Non-pigmented ciliary epithelial cell (primary cell): ENCODE measurements around the gene TMOD2.

Source experiments
- DNase-seq: peaks from one replicate; pipeline ENCODE4 v3.0.0-alpha.2; 2010; ENCODE audit warnings: low read depth

TMOD2 gene

GRCh38 chr15:51825698-51826097 lies 74.3 kb downstream of the TMOD2 start:
- DNase-seq = no peak

GRCh38 chr15:51828621-51829375 lies 77.4 kb downstream of the TMOD2 start:
- DNase-seq = no peak

GRCh38 chr15:51829376-51830275 lies 78.2 kb downstream of the TMOD2 start, which contains the start of gene TMOD3:
TSS of gene TMOD3 (plus strand) at chr15:51829653. CDS start at chr15:51862885, 33,232 bp downstream.
- DNase-seq = peak; percentile 48

- DNase-seq = no peak
Measured at GRCh38 chr15:51830276-51830806, 78.9 kb downstream of the TMOD2 start.

GRCh38 chr15:51833772-51834171 lies 82.4 kb downstream of the TMOD2 start:
- DNase-seq = no peak

- DNase-seq = no peak
Measured at GRCh38 chr15:51837792-51838251, 86.4 kb downstream of the TMOD2 start.

GRCh38 chr15:51838270-51838669 lies 86.9 kb downstream of the TMOD2 start:
- no peak for DNase-seq

- no peak for DNase-seq
Measured at GRCh38 chr15:51840692-51841091, 89.3 kb downstream of the TMOD2 start.

- DNase-seq = no peak
Measured at GRCh38 chr15:51841406-51842040, 90.1 kb downstream of the TMOD2 start.

- DNase-seq = no peak
Measured at GRCh38 chr15:51842265-51842664, 90.9 kb downstream of the TMOD2 start.

GRCh38 chr15:51842852-51843737 lies 91.7 kb downstream of the TMOD2 start:
- DNase-seq = no peak

- no peak for DNase-seq
Measured at GRCh38 chr15:51844747-51845426, 93.5 kb downstream of the TMOD2 start.

GRCh38 chr15:51846066-51846462 lies 94.7 kb downstream of the TMOD2 start:
- no peak for DNase-seq

GRCh38 chr15:51846463-51847230 lies 95.2 kb downstream of the TMOD2 start:
- DNase-seq = peak; percentile 54

GRCh38 chr15:51848811-51849210 lies 97.4 kb downstream of the TMOD2 start:
- DNase-seq = no peak

GRCh38 chr15:51849860-51850259 lies 98.5 kb downstream of the TMOD2 start:
- DNase-seq = no peak

GRCh38 chr15:51853998-51854397 lies 102.6 kb downstream of the TMOD2 start:
- no peak for DNase-seq

- no peak for DNase-seq
Measured at GRCh38 chr15:51855612-51856011, 104.2 kb downstream of the TMOD2 start.

- no peak for DNase-seq
Measured at GRCh38 chr15:51856714-51857380, 105.5 kb downstream of the TMOD2 start.
